Measurements from ENCODE around the gene BHMT.
"Not testable (repeated sequence)": the region's sequence is repeated elsewhere in the genome, so short reads cannot be mapped to it uniquely, and the experiment has no call there.

Gene BHMT

GRCh38 chr5:79111960-79112702, 522 bp downstream of the BHMT start:
- peak in 1 of 10 donors; percentile 74 for DNase-seq
- intact Hi-C loops (cut with DNase I) = no loop called here

DNA sequence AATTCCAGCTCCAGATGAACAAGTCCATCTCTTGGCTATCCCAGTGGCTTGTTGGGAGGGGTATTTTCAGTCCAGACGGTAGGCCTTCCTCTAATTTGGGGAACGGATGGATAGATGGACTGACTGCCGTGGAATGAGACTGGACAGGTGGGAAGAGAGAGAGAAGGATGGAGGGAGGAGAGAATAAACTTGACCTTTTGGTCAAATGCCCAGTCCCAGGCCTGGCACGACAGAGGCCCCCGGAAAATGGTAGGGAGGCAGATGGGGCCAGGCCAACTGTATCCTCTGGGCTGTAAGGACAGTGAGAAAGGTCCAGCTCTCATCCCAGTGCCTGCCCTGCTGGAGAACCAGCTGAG, 1.1 kb downstream of the BHMT start:
- intact Hi-C loops (cut with DNase I) = no loop called here
- no peak for DNase-seq

- DNase-seq = no peak
- intact Hi-C loops (cut with DNase I) = no loop called here
Observed at GRCh38 chr5:79119486-79119885, 7.9 kb downstream of the BHMT start.

- DNase-seq = no peak
- intact Hi-C loops (cut with DNase I) = no loop called here
Observed at GRCh38 chr5:79120221-79120620, 8.6 kb downstream of the BHMT start.

- no peak for DNase-seq
- intact Hi-C loops (cut with DNase I) = no loop called here
Observed at GRCh38 chr5:79122973-79123372, 11.4 kb downstream of the BHMT start.

GRCh38 chr5:79124607-79125006, 13.0 kb downstream of the BHMT start:
- intact Hi-C loops (cut with DNase I) = no loop called here
- no peak for DNase-seq

- no peak for DNase-seq
- intact Hi-C loops (cut with DNase I) = loop anchor here (5.0 kb wide), 2 partner anchors 727 to 952 kb away; no protein-coding TSS in a partner anchor
Observed at GRCh38 chr5:79130781-79131180, 19.2 kb downstream of the BHMT start.

DNA sequence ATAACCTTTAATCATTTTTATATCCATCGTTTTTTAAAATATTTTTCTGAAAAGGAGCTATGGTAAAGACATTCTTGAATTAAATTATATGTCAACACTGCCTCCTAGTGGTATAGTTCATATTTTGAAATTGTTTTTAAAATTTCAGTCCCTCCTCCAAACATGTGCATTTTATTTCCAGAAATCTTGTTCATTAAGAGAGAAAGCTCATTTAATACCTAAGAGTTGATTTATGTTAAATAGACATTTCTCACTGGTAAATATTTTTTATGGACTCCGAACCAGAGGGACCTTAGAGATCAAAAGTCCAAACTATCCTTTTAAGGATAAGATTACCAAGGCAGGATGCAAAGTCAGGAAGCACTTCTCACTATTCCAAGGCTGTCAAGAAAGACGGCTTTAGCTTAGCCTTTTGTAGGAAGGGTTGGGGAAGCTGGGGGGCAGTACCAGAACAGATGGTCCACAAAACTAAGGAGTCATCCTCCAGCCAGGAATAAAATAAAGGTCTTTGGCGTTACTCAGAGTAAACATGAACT, 21.6 kb downstream of the BHMT start:
- intact Hi-C loops (cut with DNase I) = loop anchor here (1.0 to 5.0 kb wide), 5 partner anchors 108 to 949 kb away; no protein-coding TSS in a partner anchor
- no peak for DNase-seq

DNA sequence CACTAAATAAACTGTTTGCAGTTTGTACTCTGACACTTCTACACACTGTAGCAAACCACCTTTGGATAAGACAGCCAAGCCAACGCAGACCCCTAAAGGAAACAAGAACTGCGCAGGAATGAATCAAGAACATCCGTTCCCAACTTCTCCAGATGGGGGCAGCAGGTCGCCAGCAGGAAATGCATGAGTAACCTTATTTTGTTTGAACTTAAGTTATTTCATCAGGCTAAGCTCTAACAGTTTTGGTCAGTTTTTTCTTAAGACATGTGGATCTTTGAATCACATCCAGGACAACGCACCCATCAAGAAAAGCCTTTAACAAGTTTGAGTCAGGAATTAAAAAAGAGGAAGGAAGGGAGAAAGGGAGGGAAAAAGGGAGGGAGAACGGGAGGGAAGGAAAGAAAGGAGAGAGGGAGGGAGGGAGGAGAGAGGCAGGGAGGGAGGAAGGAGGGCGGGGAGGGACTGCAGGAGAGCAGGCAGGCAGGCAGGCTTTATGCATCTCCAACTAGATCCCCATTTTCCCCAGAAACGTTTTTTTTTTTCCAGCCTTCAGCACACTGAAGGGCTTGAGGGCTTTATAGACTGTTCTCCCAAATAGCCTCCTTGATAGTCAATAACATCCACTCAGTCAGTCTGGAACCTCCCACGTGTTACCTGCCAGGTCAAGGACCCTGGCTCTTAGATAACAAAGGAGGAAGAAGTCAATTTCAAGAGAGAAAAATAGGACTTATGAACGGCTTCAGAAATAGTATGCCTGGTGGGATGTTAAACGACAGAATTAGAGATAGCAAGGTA, 22.2 kb downstream of the BHMT start:
- peak in 9 of 10 donors; percentile 38 to 90 (median 61) for DNase-seq

GRCh38 chr5:79135790-79136553, 24.4 kb downstream of the BHMT start:
- peak in 1 of 10 donors; percentile 37 for DNase-seq
- intact Hi-C loops (cut with DNase I) = no loop called here

More for the DNA sequence above, 22.2 kb downstream of the BHMT start:
- intact Hi-C loops (cut with DNase I) = loop anchor here (1.0 to 5.0 kb wide), 5 partner anchors 109 to 948 kb away; no protein-coding TSS in a partner anchor

DNA sequence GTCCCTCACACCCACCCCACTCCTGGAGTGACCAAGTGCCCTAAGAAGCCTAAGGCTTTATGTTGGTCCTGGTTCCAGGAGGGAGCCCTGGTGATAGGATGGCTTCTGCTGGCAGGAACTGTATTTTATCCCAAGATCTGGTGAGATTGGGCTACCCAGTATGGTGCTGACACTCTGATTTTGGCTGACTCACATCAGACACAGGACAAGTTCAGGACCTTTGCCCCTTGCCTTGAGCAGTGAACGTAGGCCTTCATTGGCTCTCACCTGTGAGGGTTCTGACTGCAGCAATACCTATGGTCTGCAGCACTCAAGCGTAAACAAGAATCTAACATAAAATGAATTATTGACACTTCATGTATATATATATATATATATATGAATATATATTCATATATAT, 25.0 kb downstream of the BHMT start:
- no peak for DNase-seq
- intact Hi-C loops (cut with DNase I) = no loop called here

GRCh38 chr5:79140553-79140952, 28.9 kb downstream of the BHMT start:
- DNase-seq = no peak
- intact Hi-C loops (cut with DNase I) = no loop called here

DNA sequence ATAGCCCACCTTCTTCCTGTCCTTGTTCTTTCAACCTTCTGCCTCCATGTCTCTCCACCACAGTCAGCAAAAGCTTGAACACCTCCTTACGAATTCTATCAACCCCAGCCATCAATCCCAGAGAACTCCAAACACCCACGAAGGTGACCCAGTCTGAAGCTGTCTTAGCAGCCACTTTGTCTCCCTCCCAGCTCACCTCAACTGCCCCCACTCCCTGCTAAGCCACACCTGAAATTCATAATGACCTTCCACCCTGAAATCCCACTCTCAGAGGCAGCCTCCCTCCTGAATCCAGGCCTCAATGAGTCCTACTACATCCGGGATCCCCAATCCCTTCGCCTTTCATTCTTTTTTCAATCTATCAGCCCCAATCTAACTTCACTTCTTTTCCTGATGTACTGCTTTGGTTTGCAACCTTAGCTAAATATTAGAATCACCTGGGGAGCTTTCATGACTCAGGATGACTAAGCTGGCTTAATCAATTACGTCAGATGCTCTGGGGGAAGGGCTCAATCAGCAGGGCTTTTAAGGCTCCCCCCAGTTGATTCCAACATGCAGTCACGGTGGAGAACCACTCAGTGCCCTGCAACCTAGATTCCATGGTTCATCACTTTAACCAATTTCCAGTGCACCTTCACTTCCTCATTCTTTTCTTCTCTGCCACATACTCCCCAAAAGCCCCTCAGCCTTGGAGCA, 32.2 kb downstream of the BHMT start:
- intact Hi-C loops (cut with DNase I) = no loop called here
- DNase-seq = no peak

DNA sequence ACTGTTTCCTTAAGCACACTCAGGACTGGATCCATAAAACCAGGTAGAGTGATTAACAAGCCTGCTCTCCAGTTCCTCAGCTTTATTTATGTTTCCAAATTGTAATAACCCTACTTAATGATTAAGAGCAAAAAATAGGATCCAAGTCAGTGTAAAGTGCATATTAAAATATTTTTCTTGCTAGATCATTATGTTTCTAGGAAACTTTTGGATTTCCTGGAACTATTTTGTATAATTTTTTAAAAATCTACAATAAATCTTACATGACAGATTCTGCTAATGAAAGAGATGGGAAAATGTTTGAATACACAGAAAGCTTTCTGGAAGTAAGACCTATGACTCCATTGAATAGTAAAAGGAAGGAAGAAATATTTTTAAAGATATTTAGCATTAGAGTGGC, 35.5 kb downstream of the BHMT start:
- intact Hi-C loops (cut with DNase I) = no loop called here
- no peak for DNase-seq

- intact Hi-C loops (cut with DNase I) = no loop called here
- no peak for DNase-seq
Observed at GRCh38 chr5:79149433-79149832, 37.8 kb downstream of the BHMT start.

DNA sequence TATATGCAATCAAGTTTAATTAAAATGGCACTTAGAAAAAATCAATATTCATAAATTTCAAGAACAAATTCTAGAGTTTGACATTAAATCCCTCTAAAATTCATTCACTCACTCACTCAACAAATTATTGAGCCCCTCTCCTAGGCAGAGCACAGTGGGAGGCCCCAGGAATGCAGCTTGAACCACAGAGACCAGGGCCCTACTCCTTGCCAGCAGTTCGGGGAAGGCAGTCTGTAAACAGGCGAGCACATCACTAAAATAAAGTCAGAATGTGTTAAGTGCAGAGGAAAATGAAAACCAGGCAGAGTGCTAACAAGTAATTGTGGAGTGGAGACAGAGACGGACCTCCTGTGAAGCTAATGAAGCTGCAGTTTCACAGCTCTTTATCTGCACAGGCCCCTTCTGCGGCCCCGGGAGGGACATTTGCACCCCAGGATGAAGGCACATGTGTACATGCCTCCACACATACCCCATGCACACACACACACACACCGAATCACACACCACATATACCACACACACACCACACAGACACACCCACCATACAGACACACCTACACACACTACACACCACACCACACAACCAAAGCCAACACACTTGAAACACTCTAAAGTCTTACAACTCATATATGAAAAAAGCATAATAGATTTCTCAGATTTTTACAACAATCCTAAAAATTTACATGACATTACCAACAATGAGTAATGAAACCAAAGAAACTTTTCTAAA, 40.5 kb downstream of the BHMT start:
- no peak for DNase-seq
- intact Hi-C loops (cut with DNase I) = no loop called here

GRCh38 chr5:79157305-79157704, 45.7 kb downstream of the BHMT start:
- intact Hi-C loops (cut with DNase I) = no loop called here

DNA sequence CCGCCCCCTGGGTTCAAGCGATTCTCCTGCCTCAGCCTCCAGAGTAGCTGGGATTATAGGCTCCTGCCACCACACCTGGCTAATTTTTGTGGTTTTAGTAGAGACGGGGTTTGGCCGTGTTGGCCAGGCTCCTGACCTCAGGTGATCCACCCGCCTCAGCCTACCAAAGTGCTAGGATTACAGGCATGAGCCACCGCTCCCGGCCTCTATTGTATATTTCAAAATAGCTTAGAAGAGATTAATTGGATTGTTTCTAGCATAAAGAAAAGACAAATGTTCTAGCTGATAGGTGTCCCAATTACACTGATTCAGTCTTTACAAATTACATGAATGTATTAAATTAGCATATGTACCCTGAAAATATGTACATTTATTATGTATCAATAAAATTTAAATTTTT, 50.0 kb downstream of the BHMT start:
- DNase-seq; intact Hi-C loops (cut with DNase I): not testable (repeated sequence)

More at GRCh38 chr5:79157305-79157704, 45.7 kb downstream of the BHMT start:
- no peak for DNase-seq

GRCh38 chr5:79168031-79168430, 56.4 kb downstream of the BHMT start:
- no peak for DNase-seq
- intact Hi-C loops (cut with DNase I) = no loop called here

All from posterior cingulate gyrus (tissue), 11 donors.